ENCODE data around the gene CRIP1.
A peak's percentile ranks its signal among the peaks of the same experiment; 100 is the strongest.

The CRIP1 gene

DNA sequence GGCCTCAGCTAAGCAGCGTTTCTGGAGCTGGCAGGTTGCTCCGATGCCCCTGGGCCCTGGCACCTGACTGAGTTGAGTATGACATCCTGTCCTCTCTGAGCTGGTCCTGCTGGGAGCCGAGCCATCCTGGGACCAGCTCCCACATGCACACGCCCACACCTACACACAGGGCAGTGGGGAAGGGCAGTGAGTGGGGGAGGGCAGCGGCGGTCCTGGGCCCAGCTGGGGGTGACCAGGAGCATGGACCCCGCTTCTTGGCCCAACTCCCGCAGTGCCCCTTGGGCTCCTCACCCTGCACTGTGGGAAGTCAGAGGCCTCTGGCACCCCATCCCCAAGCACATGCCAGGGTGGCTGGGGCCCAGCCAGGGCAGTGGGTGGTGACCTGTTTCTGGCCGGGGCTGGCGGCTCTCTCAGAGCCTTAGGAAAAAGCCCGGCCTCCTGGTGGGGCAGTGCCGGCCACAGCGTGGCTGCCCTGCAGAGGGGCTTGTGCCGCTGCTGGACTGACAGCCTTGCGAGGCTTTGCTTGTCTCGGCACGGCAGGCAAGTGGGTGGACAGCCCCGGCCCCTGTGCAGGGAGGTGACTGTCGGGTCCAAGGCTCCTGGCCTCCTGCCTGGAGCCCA, 18.0 kb upstream of the CRIP1 start:
- Histone ChIP-seq H3K27me3 (ENCODE audit: insufficient read depth, insufficient read length) (no peaks in the 10 kb centered on the region), H3K36me3 (ENCODE audit: insufficient read depth, insufficient read length, low read length) (peaks cover 60% of the 10 kb centered on the region), H3K4me3 (ENCODE audit: insufficient read length, low read depth) (no peak overlapping the region), H3K4me1 (ENCODE audit: insufficient read depth, insufficient read length) (peaks cover 27% of the 10 kb centered on the region), H3K9ac (ENCODE audit: insufficient read length, low read depth) (no peak overlapping the region), H3K9me3 (ENCODE audit: insufficient read depth, low read length) (no peaks in the 10 kb centered on the region)
- TF ChIP-seq SUZ12 (IDR thresholded peaks at IDR 0.05; ENCODE audit: extremely low read depth, insufficient read depth, insufficient read length) = no peak
- TF ChIP-seq ZNF274 (IDR thresholded peaks at IDR 0.05; ENCODE audit: low read depth, low read length) = no peak
- no peak for TF ChIP-seq YY1 (IDR thresholded peaks at IDR 0.05; ENCODE audit: insufficient read depth, insufficient read length)
- no peak for DNase-seq (ENCODE audit: low read depth, low spot score)

GRCh38 chr14:105469456-105470349, 17.0 kb upstream of the CRIP1 start:
- peaks cover 27% of the 10 kb centered on the region for H3K4me1 ChIP-seq (ENCODE audit: insufficient read depth, insufficient read length)
- DNase-seq (ENCODE audit: low read depth, low spot score) = no peak

DNA sequence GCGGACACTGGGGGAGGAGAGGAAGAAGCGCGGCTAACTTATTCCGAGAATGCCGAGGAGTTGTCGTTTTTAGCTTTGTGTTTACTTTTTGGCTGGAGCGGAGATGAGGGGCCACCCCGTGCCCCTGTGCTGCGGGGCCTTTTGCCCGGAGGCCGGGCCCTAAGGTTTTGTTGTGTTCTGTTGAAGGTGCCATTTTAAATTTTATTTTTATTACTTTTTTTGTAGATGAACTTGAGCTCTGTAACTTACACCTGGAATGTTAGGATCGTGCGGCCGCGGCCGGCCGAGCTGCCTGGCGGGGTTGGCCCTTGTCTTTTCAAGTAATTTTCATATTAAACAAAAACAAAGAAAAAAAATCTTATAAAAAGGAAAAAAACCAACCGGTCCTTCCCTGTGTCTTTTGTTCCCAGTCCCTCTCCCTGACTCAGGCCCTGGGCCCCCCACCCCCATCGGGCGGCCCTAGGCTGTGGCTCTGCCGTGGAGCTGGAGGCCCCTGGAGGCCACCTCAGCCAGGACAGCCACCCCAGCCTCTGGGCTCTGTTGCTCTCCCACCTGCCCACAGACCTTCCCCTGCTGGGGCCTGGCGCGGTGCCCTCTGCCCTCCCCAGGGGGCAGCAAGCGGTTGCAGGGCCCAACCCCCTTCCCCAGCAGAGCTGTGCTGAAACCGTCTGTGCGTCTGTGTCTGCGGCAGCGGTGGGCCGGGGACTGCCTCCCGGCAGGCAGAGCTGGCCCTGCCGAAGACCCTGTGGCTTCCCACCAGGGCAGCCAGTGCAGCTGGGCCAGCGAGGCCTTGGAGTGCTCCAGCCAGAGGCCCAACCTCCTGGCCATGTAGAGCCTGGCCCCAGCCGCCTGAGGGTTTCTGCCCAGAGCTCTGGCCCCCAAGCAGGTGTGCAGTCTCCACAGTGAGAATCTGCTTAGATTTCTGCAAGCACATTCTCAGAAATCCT, 16.1 kb upstream of the CRIP1 start:
- no peak overlapping the region for H3K4me3 ChIP-seq (ENCODE audit: insufficient read length, low read depth)
- H3K4me1 ChIP-seq (ENCODE audit: insufficient read depth, insufficient read length) = peaks cover 19% of the 10 kb centered on the region
- no peak for DNase-seq (ENCODE audit: low read depth, low spot score)
- H3K36me3 ChIP-seq (ENCODE audit: insufficient read depth, insufficient read length, low read length) = peaks cover 44% of the 10 kb centered on the region
- no peaks in the 10 kb centered on the region for H3K27me3 ChIP-seq (ENCODE audit: insufficient read depth, insufficient read length)
- TF ChIP-seq SUZ12 (IDR thresholded peaks at IDR 0.05; ENCODE audit: extremely low read depth, insufficient read depth, insufficient read length) = no peak
- TF ChIP-seq YY1 (IDR thresholded peaks at IDR 0.05; ENCODE audit: insufficient read depth, insufficient read length) = no peak
- no peak for TF ChIP-seq ZNF274 (IDR thresholded peaks at IDR 0.05; ENCODE audit: low read depth, low read length)
- H3K9me3 ChIP-seq (ENCODE audit: insufficient read depth, low read length) = no peaks in the 10 kb centered on the region
- peak overlapping the region; percentile 8 for H3K9ac ChIP-seq (ENCODE audit: insufficient read length, low read depth)

More at GRCh38 chr14:105469456-105470349, 17.0 kb upstream of the CRIP1 start:
- Histone ChIP-seq H3K9me3 (ENCODE audit: insufficient read depth, low read length) (no peaks in the 10 kb centered on the region), H3K36me3 (ENCODE audit: insufficient read depth, insufficient read length, low read length) (peaks cover 51% of the 10 kb centered on the region), H3K27me3 (ENCODE audit: insufficient read depth, insufficient read length) (no peaks in the 10 kb centered on the region), H3K9ac (ENCODE audit: insufficient read length, low read depth) (no peak overlapping the region), H3K4me3 (ENCODE audit: insufficient read length, low read depth) (no peak overlapping the region)
- TF ChIP-seq YY1 (IDR thresholded peaks at IDR 0.05; ENCODE audit: insufficient read depth, insufficient read length) = no peak
- TF ChIP-seq ZNF274 (IDR thresholded peaks at IDR 0.05; ENCODE audit: low read depth, low read length) = no peak
- no peak for TF ChIP-seq SUZ12 (IDR thresholded peaks at IDR 0.05; ENCODE audit: extremely low read depth, insufficient read depth, insufficient read length)

DNA sequence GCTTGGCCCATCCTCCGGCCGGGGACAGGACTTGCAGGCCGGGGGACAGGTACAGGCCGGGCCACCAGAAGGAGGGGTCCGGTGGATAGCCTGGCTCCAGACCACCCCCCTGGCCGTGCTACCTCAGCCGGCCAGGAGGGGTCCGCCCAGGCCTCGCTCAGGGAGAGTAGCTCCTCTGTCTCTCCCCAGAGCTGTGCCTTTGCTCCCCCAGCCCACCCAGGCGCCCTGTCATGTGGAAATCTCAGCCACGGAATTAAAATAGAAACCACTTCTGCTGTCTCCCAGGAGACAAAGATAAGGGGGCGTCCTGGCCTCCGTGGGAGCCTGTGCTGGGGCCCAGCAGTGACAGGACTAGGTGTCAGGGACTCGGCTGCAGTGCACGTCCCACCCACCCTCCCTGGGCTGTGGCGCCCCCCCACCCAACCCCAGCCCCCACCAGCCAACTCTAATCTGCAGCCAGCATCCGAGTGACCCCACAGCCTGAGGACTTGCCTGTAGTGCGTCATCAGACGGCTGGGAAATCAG, 15.3 kb upstream of the CRIP1 start:
- Histone ChIP-seq H3K27me3 (ENCODE audit: insufficient read depth, insufficient read length) (no peaks in the 10 kb centered on the region), H3K36me3 (ENCODE audit: insufficient read depth, insufficient read length, low read length) (peaks cover 38% of the 10 kb centered on the region), H3K4me3 (ENCODE audit: insufficient read length, low read depth) (no peak overlapping the region), H3K9me3 (ENCODE audit: insufficient read depth, low read length) (no peaks in the 10 kb centered on the region), H3K9ac (ENCODE audit: insufficient read length, low read depth) (no peak overlapping the region), H3K4me1 (ENCODE audit: insufficient read depth, insufficient read length) (peaks cover 19% of the 10 kb centered on the region)
- no peak for DNase-seq (ENCODE audit: low read depth, low spot score)
- TF ChIP-seq YY1 (IDR thresholded peaks at IDR 0.05; ENCODE audit: insufficient read depth, insufficient read length) (no peak), ZNF274 (IDR thresholded peaks at IDR 0.05; ENCODE audit: low read depth, low read length) (no peak), SUZ12 (IDR thresholded peaks at IDR 0.05; ENCODE audit: extremely low read depth, insufficient read depth, insufficient read length) (no peak)

- no peaks in the 10 kb centered on the region for H3K9me3 ChIP-seq (ENCODE audit: insufficient read depth, low read length)
- no peak overlapping the region for H3K9ac ChIP-seq (ENCODE audit: insufficient read length, low read depth)
- peaks cover 25% of the 10 kb centered on the region for H3K4me1 ChIP-seq (ENCODE audit: insufficient read depth, insufficient read length)
- no peaks in the 10 kb centered on the region for H3K27me3 ChIP-seq (ENCODE audit: insufficient read depth, insufficient read length)
- DNase-seq (ENCODE audit: low read depth, low spot score) = no peak
- H3K36me3 ChIP-seq (ENCODE audit: insufficient read depth, insufficient read length, low read length) = peaks cover 33% of the 10 kb centered on the region
- TF ChIP-seq YY1 (IDR thresholded peaks at IDR 0.05; ENCODE audit: insufficient read depth, insufficient read length) = no peak
- TF ChIP-seq SUZ12 (IDR thresholded peaks at IDR 0.05; ENCODE audit: extremely low read depth, insufficient read depth, insufficient read length) = no peak
- no peak for TF ChIP-seq ZNF274 (IDR thresholded peaks at IDR 0.05; ENCODE audit: low read depth, low read length)
- no peak overlapping the region for H3K4me3 ChIP-seq (ENCODE audit: insufficient read length, low read depth)
These were observed 14.7 kb upstream of the CRIP1 start for GRCh38 chr14:105471823-105472485.

- no peak for DNase-seq (ENCODE audit: low read depth, low spot score)
- Histone ChIP-seq H3K9me3 (ENCODE audit: insufficient read depth, low read length) (no peaks in the 10 kb centered on the region), H3K4me1 (ENCODE audit: insufficient read depth, insufficient read length) (peaks cover 30% of the 10 kb centered on the region), H3K36me3 (ENCODE audit: insufficient read depth, insufficient read length, low read length) (peaks cover 27% of the 10 kb centered on the region), H3K9ac (ENCODE audit: insufficient read length, low read depth) (no peak overlapping the region), H3K27me3 (ENCODE audit: insufficient read depth, insufficient read length) (no peaks in the 10 kb centered on the region), H3K4me3 (ENCODE audit: insufficient read length, low read depth) (no peak overlapping the region)
- TF ChIP-seq YY1 (IDR thresholded peaks at IDR 0.05; ENCODE audit: insufficient read depth, insufficient read length) = no peak
These were observed 14.1 kb upstream of the CRIP1 start for GRCh38 chr14:105472486-105472991.

Data from NT2/D1 (cell line).